ENCODE measurements around the gene PLEKHM3.

Gene PLEKHM3

GRCh38 chr2:207990784-207991183 is 34.5 kb downstream of the PLEKHM3 start:
- no peak for DNase-seq (ENCODE audit: low spot score)

GRCh38 chr2:207988975-207989374 is 36.4 kb downstream of the PLEKHM3 start:
- no peak for DNase-seq (ENCODE audit: low spot score)

- no peak for DNase-seq (ENCODE audit: low spot score)
Measured at GRCh38 chr2:207987025-207987716, 38.2 kb downstream of the PLEKHM3 start.

- DNase-seq (ENCODE audit: low spot score) = no peak
Measured at GRCh38 chr2:207984765-207985480, 40.4 kb downstream of the PLEKHM3 start.

- DNase-seq (ENCODE audit: low spot score) = no peak
Measured at GRCh38 chr2:207983641-207984042, 41.7 kb downstream of the PLEKHM3 start.

- DNase-seq (ENCODE audit: low spot score) = no peak
Measured at GRCh38 chr2:207978177-207978948, 47.0 kb downstream of the PLEKHM3 start.

GRCh38 chr2:207975921-207976320 is 49.4 kb downstream of the PLEKHM3 start:
- no peak for DNase-seq (ENCODE audit: low spot score)

GRCh38 chr2:207974216-207974605 is 51.1 kb downstream of the PLEKHM3 start:
- DNase-seq (ENCODE audit: low spot score) = no peak

GRCh38 chr2:207970826-207971180 is 54.5 kb downstream of the PLEKHM3 start:
- no peak for DNase-seq (ENCODE audit: low spot score)

- no peak for DNase-seq (ENCODE audit: low spot score)
Measured at GRCh38 chr2:207970147-207970825, 55.0 kb downstream of the PLEKHM3 start.

- DNase-seq (ENCODE audit: low spot score) = no peak
Measured at GRCh38 chr2:207969249-207969648, 56.1 kb downstream of the PLEKHM3 start.

GRCh38 chr2:207967121-207967520 is 58.2 kb downstream of the PLEKHM3 start:
- no peak for DNase-seq (ENCODE audit: low spot score)

GRCh38 chr2:207960911-207961310 is 64.4 kb downstream of the PLEKHM3 start:
- DNase-seq (ENCODE audit: low spot score) = no peak

- no peak for DNase-seq (ENCODE audit: low spot score)
Measured at GRCh38 chr2:207960090-207960489, 65.2 kb downstream of the PLEKHM3 start.

- no peak for DNase-seq (ENCODE audit: low spot score)
Measured at GRCh38 chr2:207956771-207957170, 68.6 kb downstream of the PLEKHM3 start.

GRCh38 chr2:207955456-207955855 is 69.9 kb downstream of the PLEKHM3 start:
- no peak for DNase-seq (ENCODE audit: low spot score)

- no peak for DNase-seq (ENCODE audit: low spot score)
Measured at GRCh38 chr2:207953354-207953753, 72.0 kb downstream of the PLEKHM3 start.

- DNase-seq (ENCODE audit: low spot score) = no peak
Measured at GRCh38 chr2:207952564-207953345, 72.6 kb downstream of the PLEKHM3 start.

- no peak for DNase-seq (ENCODE audit: low spot score)
Measured at GRCh38 chr2:207951734-207952470, 73.4 kb downstream of the PLEKHM3 start.

GRCh38 chr2:207950761-207951114 is 74.6 kb downstream of the PLEKHM3 start:
- DNase-seq (ENCODE audit: low spot score) = no peak

All from globus pallidus (tissue), 1 donor.